Adrenal gland (tissue), 5 donors: ENCODE data around the gene WWC2.

Source experiments
- CTCF ChIP-seq, 6 experiments: fragments of 450-650 bp in 4 of 6; fragments of 200-600 bp in 2 of 6; sonication (generic) in 1 of 6; IDR thresholded peaks; 1 replicate in 5 of 6; 2 replicates in 1 of 6; pipeline versions ENCODE4 v1.5.1 to v1.8.0; 2016 to 2021; ENCODE audit warnings: antibody characterized with exemption in 6 of 6, mild to moderate bottlenecking in 2 of 6, moderate library complexity in 1 of 6
- POLR2A ChIP-seq, 2 donors: fragments of 450-650 bp; IDR thresholded peaks; one replicate each; pipeline ENCODE4 v1.6.1; 2017; ENCODE audit warnings: antibody characterized with exemption in 2 of 2, mild to moderate bottlenecking in 2 of 2, moderate library complexity in 1 of 2
- donor health status: DM: no; HTN: no; CAD: no.

GRCh38 chr4:183100827-183101226, 1.8 kb downstream of the WWC2 start:
- no peak for TF ChIP-seq CTCF (IDR thresholded peaks at IDR 0.05)
- TF ChIP-seq POLR2A (IDR thresholded peaks at IDR 0.05), result no peak
